Head of caudate nucleus (tissue), 42 donors: ENCODE results near the gene AMH.
A peak's percentile ranks its signal among the peaks of the same experiment; 100 is the strongest.

Source experiments
- DNase-seq, 42 donors: peaks; one replicate each; pipeline versions ENCODE4 v3.0.0 to v3.0.0-alpha.2; 2020 to 2021; ENCODE audit warnings: mixed read lengths in 7 of 42
- intact Hi-C: fragments of 100-400 bp; cut with DNase I; formaldehyde crosslinking; loops from one replicate; pipeline ENCODE4 v1.15.0; 2022

The AMH gene

GRCh38 chr19:2243274-2244124 is 5.6 kb upstream of the AMH start:
- intact Hi-C loops, result no loop called here
- DNase-seq, result no peak

GRCh38 chr19:2244125-2244411 is 5.1 kb upstream of the AMH start:
- DNase-seq, result no peak
- intact Hi-C loops, result no loop called here

- intact Hi-C loops, result no loop called here
- no peak for DNase-seq
Measured at GRCh38 chr19:2244486-2244885, 4.6 kb upstream of the AMH start.

GRCh38 chr19:2245273-2245672 is 3.9 kb upstream of the AMH start:
- intact Hi-C loops, result no loop called here

GRCh38 chr19:2246014-2246620 is 3.0 kb upstream of the AMH start:
- intact Hi-C loops, result no loop called here
- no peak for DNase-seq

More at GRCh38 chr19:2245273-2245672, 3.9 kb upstream of the AMH start:
- DNase-seq, result no peak

GRCh38 chr19:2246801-2247361 is 2.2 kb upstream of the AMH start:
- peak in 28 of 42 donors; percentile 30 to 78 (median 59) for DNase-seq

GRCh38 chr19:2247433-2248101 is 1.6 kb upstream of the AMH start:
- DNase-seq, result no peak
- intact Hi-C loops, result no loop called here

More at GRCh38 chr19:2246801-2247361, 2.2 kb upstream of the AMH start:
- intact Hi-C loops, result no loop called here

- intact Hi-C loops, result no loop called here
- no peak for DNase-seq
Measured at GRCh38 chr19:2248136-2249009, 750 bp upstream of the AMH start.

- DNase-seq, result no peak
- intact Hi-C loops, result no loop called here
Measured at GRCh38 chr19:2249880-2250765, 1.0 kb downstream of the AMH start.

GRCh38 chr19:2250766-2251105 is 1.6 kb downstream of the AMH start:
- intact Hi-C loops, result no loop called here
- no peak for DNase-seq

- DNase-seq, result no peak
- intact Hi-C loops, result no loop called here
Measured at GRCh38 chr19:2251106-2252054, 2.3 kb downstream of the AMH start.

GRCh38 chr19:2252055-2252796 is 3.1 kb downstream of the AMH start:
- intact Hi-C loops, result no loop called here
- DNase-seq, result no peak

- intact Hi-C loops, result no loop called here
- DNase-seq, result no peak
Measured at GRCh38 chr19:2252797-2253105, 3.6 kb downstream of the AMH start.

- DNase-seq, result peak in 7 of 42 donors; percentile 41 to 67 (median 53)
- intact Hi-C loops, result no loop called here
Measured at GRCh38 chr19:2253106-2254063, 4.3 kb downstream of the AMH start.

- DNase-seq, result no peak
- intact Hi-C loops, result no loop called here
Measured at GRCh38 chr19:2254064-2254872, 5.1 kb downstream of the AMH start.
